Measurements from ENCODE around the gene CATSPERZ. TPM values are rescaled to one million over a fixed set of nuclear protein-coding genes. Genes with fewer than 3 reads are reported as not detected.
A peak's percentile ranks its signal among the peaks of the same experiment; 100 is the strongest.

Gene CATSPERZ
- total and polyA plus RNA-seq, 2 of the 8 experiments (the other 6 are each of a cell fraction or from before 2014, with no cell fraction given): 0.77 TPM; not detected in 1

GRCh38 chr11:64251753-64252002 is 48.5 kb upstream of the CATSPERZ start:
- peaks cover 0 to 23% of the 10 kb centered on the region in 2 experiments; a peak in 1 of 4 replicates for H3K79me2 ChIP-seq (ENCODE audit: control insufficient read depth in 1 of 2, insufficient read depth in 2 of 2, low read length in 2 of 2)
- no peak overlapping the region for H2BK20ac ChIP-seq (ENCODE audit: low read length)
- H2AK5ac ChIP-seq (ENCODE audit: low read depth, low read length): no peak overlapping the region
- no peak overlapping the region for H4K8ac ChIP-seq (ENCODE audit: extremely low read depth, insufficient read depth, low read length)
- no peaks in the 10 kb centered on the region for H3K27me3 ChIP-seq (replicated peaks in 1 of 4; ENCODE audit: control insufficient read depth in 3 of 4, extremely low read depth in 1 of 4, insufficient read depth in 3 of 4, low read length in 3 of 4)
- H3K18ac ChIP-seq (ENCODE audit: extremely low read depth, low read length): 0 out of 2 replicates have a peak overlapping the region, but pooled peaks have one; percentile 99
- H3K36me3 ChIP-seq (ENCODE audit: control insufficient read depth in 2 of 4, insufficient read depth in 4 of 4, low read length in 3 of 4): peaks cover 8 to 24% (median 17%) of the 10 kb centered on the region in 4 experiments
- H4K20me1 ChIP-seq (replicated peaks in 1 of 2; ENCODE audit: control insufficient read depth in 1 of 2, insufficient read depth in 2 of 2, low read length in 2 of 2): peaks cover 6 to 16% of the 10 kb centered on the region in 2 experiments
- no peak overlapping the region for H3K14ac ChIP-seq (ENCODE audit: insufficient read length)
- no peak overlapping the region for H4K5ac ChIP-seq (ENCODE audit: insufficient read length, low read depth, low read length)
- no peak overlapping the region for H2AFZ ChIP-seq (ENCODE audit: low read length)
- peak overlapping the region; percentile 9 for H3K56ac ChIP-seq (replicated peaks; ENCODE audit: insufficient read length, low read depth, low read length)
- ChIA-PET CTCF (ENCODE audit: partially characterized antibody) (interaction anchor here (0.7 to 10.0 kb wide), 20 partner anchors 14 to 1659 kb away, joined by 3 to 102 read pairs (median 5); partner anchors contain the start of genes CATSPERZ, FERMT3, NUDT22 and TRPT1), POLR2A (ENCODE audit: partially characterized antibody) (interaction anchor here (0.9 to 13.1 kb wide), 14 partner anchors 9 to 1410 kb away, joined by 3 to 352 read pairs (median 8); partner anchors contain the start of genes DNAJC4, ESRRA, FKBP2 and NUDT22)
- no peak overlapping the region for H3K4ac ChIP-seq (replicated peaks; ENCODE audit: insufficient read length, low read depth, low read length)
- H2BK120ac ChIP-seq (replicated peaks; ENCODE audit: low read depth, low read length): no peak overlapping the region
- H3K4me3 ChIP-seq (ENCODE audit: extremely low read depth in 1 of 4, insufficient read depth in 2 of 4, low read depth in 3 of 4, low read length in 4 of 4): peak overlapping the region; percentile 73 to 86 (median 76)
- no peak overlapping the region for H2BK5ac ChIP-seq (ENCODE audit: low read depth, low read length)
- peaks cover 0 to 40% (median 34%) of the 10 kb centered on the region in 4 experiments; a peak in 6 of 7 replicates for H3K4me1 ChIP-seq (replicated peaks in 1 of 4; ENCODE audit: control insufficient read depth in 3 of 4, insufficient read depth in 4 of 4, low read length in 3 of 4)
- WGBS, 2 experiments (ENCODE audit: extremely low coverage in 1 of 2, insufficient coverage in 1 of 2, insufficient read length in 1 of 2, insufficient replicate concordance in 2 of 2, low coverage in 1 of 2, low lambda C conversion rate in 2 of 2, missing lambda C conversion rate in 1 of 2): 4% methylated on average over 18 of the region's 18 CpGs; no CpG with 5 or more reads in 1 of the 2 experiments
- no peak overlapping the region for H2BK12ac ChIP-seq (ENCODE audit: low read depth, low read length)
- DNase-seq (ENCODE audit: low read depth in 1 of 2, low spot score in 2 of 2): no peak
- peak overlapping the region; percentile 73 to 88 for H3K4me2 ChIP-seq (ENCODE audit: insufficient read depth in 1 of 2, low read depth in 2 of 2, low read length in 2 of 2)
- no peak for FAIRE-seq
- peaks cover 2% of the 10 kb centered on the region; the same call in 1 of the 2 replicates for H3K79me1 ChIP-seq (ENCODE audit: low read depth, low read length)
- H3K9me3 ChIP-seq (ENCODE audit: insufficient read depth in 2 of 2, low read depth in 1 of 2, low read length in 1 of 2): no peaks in the 10 kb centered on the region
- 0 out of 2 replicates have a peak overlapping the region, but pooled peaks have one; percentile 22 for H3K27ac ChIP-seq (ENCODE audit: low read depth, low read length)
- peak overlapping the region; percentile 54 to 62 (median 60); a peak in 6 of 7 replicates for H3K9ac ChIP-seq (replicated peaks in 1 of 4; ENCODE audit: extremely low read depth in 1 of 4, low read depth in 3 of 4, low read length in 3 of 4)
- TF ChIP-seq GABPA (IDR thresholded peaks at IDR 0.05; ENCODE audit: borderline replicate concordance, insufficient read depth, low read length): no peak
- 0 out of 4 replicates have a peak, but pooled peaks of 1 of the 2 experiments have one; percentile 51 for TF ChIP-seq SIN3A (conservative IDR thresholded peaks at IDR 0.05 in 1 of 2, IDR thresholded peaks at IDR 0.05 in 1 of 2; ENCODE audit: low read depth in 1 of 2, low read length in 2 of 2)
- TF ChIP-seq KDM4A (IDR thresholded peaks at IDR 0.05; ENCODE audit: low read depth, low read length, severe bottlenecking): peak; percentile 25
- no peak overlapping the region for H2BK15ac ChIP-seq (ENCODE audit: low read length)
- no peak overlapping the region for H4K91ac ChIP-seq (replicated peaks; ENCODE audit: insufficient read length, low read length)
- H3K23me2 ChIP-seq (ENCODE audit: low read depth, low read length): peaks cover 13% of the 10 kb centered on the region
- no peak overlapping the region for H3K23ac ChIP-seq (ENCODE audit: insufficient read length)
